Keratinocyte (primary cell): Measurements from ENCODE around the gene DSCAM. TPM values are rescaled to one million over a fixed set of nuclear protein-coding genes. Genes with fewer than 3 reads are reported as not detected.

Experiments
- DNase-seq: peaks from one replicate; pipeline ENCODE4 v3.0.0-alpha.2; 2011; ENCODE audit warnings: low read depth, missing footprints, low spot score
- FAIRE-seq: peaks from 2 replicates; lab custom pipeline; 2011; peaks lifted over from hg19 to GRCh38; lab: Jason Lieb, UNC
- H2AFZ ChIP-seq: 2 replicates; pipeline ENCODE4 v1.6.0; 2012; ENCODE audit warnings: low read length, control low read depth, inconsistent platforms; ENCODE audit not compliant: control insufficient read depth
- H3K27ac ChIP-seq: 2 replicates; pipeline ENCODE4 v1.5.1; 2011; ENCODE audit warnings: low read length; ENCODE audit not compliant: control insufficient read depth, insufficient read depth
- H3K27me3 ChIP-seq: 3 replicates; pipeline ENCODE4 v1.6.0; 2011; ENCODE audit warnings: low read length; ENCODE audit not compliant: control insufficient read depth, insufficient read depth; ENCODE audit errors: extremely low read depth
- H3K36me3 ChIP-seq, 2 experiments: 2 replicates in 1 of 2; 3 replicates in 1 of 2; pipeline ENCODE4 v1.5.1; 2011; ENCODE audit warnings: low read length in 2 of 2, mild to moderate bottlenecking in 1 of 2; ENCODE audit not compliant: control insufficient read depth in 2 of 2, insufficient read depth in 2 of 2; ENCODE audit errors: extremely low read depth in 1 of 2
- H3K4me1 ChIP-seq: 3 replicates; pipeline ENCODE4 v1.5.1; 2011; ENCODE audit warnings: low read length; ENCODE audit not compliant: control insufficient read depth, insufficient read depth; ENCODE audit errors: extremely low read depth
- H3K4me2 ChIP-seq: 3 replicates; pipeline ENCODE4 v1.6.0; 2011; ENCODE audit warnings: low read depth, low read length; ENCODE audit not compliant: control insufficient read depth, insufficient read depth; ENCODE audit errors: extremely low read depth
- H3K4me3 ChIP-seq, 3 experiments: fragments of 200-600 bp in 1 of 3; sonication (generic) in 1 of 3; 2 replicates in 2 of 3; 3 replicates in 1 of 3; pipeline ENCODE4 v1.5.1; 2011 to 2016; ENCODE audit warnings: low read length in 3 of 3, mild to moderate bottlenecking in 3 of 3, control low read depth in 2 of 3, inconsistent platforms in 1 of 3, low read depth in 1 of 3, mixed read lengths in 1 of 3, mixed run types in 1 of 3, moderate library complexity in 1 of 3; ENCODE audit not compliant: control insufficient read depth in 2 of 3, insufficient read depth in 2 of 3; ENCODE audit errors: extremely low read depth in 1 of 3
- H3K79me2 ChIP-seq: 2 replicates; pipeline ENCODE4 v1.6.0; 2012; ENCODE audit warnings: low read length; ENCODE audit not compliant: control insufficient read depth, insufficient read depth
- H3K9ac ChIP-seq: 3 replicates; pipeline ENCODE4 v1.6.0; 2011; ENCODE audit warnings: low read length; ENCODE audit not compliant: control insufficient read depth, insufficient read depth; ENCODE audit errors: extremely low read depth
- H3K9me1 ChIP-seq: 3 replicates; pipeline ENCODE4 v1.6.0; 2011; ENCODE audit warnings: low read length; ENCODE audit not compliant: control insufficient read depth, insufficient read depth; ENCODE audit errors: extremely low read depth
- H3K9me3 ChIP-seq: 2 replicates; pipeline ENCODE4 v1.5.1; 2012; ENCODE audit warnings: low read depth, low read length; ENCODE audit not compliant: control insufficient read depth
- H4K20me1 ChIP-seq: 3 replicates; pipeline ENCODE4 v1.6.0; 2011; ENCODE audit warnings: low read length; ENCODE audit not compliant: control insufficient read depth, insufficient read depth; ENCODE audit errors: extremely low read depth
- EZH2 ChIP-seq: IDR thresholded peaks from one replicate; pipeline ENCODE4 v1.6.1; 2012; ENCODE audit warnings: inconsistent platforms, mild to moderate bottlenecking, low read length, moderate library complexity
- dilution Hi-C: fragments of 300-500 bp; cut with MboI; formaldehyde crosslinking; loops from one replicate; pipeline ENCODE4 v1.7.0; 2020; ENCODE audit warnings: low sequenced_read_pairs; ENCODE audit not compliant: extremely low pct_ligation_motif_present
- polyA plus RNA-seq, 5 experiments: library from polyadenylated mRNA; depleted of rRNA in 3 of 5; stranded (reverse) in 3 of 5; stranded (forward) in 1 of 5; unstranded in 1 of 5; fragments of >200 nt; gene quantifications; 1 replicate in 1 of 5; 2 replicates in 3 of 5; 3 replicates in 1 of 5; pipeline versions ENCODE4 v1.2.1 to v1.2.3, GENCODE V29; 2011 to 2012; ENCODE audit warnings: missing spikeins in 2 of 5, low read depth in 1 of 5, low replicate concordance in 1 of 5
- TF ChIP-seq, protein P1 (sequence below), 3 experiments: IDR thresholded peaks in 1 of 3; conservative IDR thresholded peaks in 1 of 3; optimal IDR thresholded peaks in 1 of 3; 2 replicates in 2 of 3; 3 replicates in 1 of 3; pipeline versions ENCODE3 to v1.5.1; 2011; ENCODE audit warnings: low read length in 3 of 3, mild to moderate bottlenecking in 3 of 3, moderate library complexity in 2 of 3, control low read depth in 1 of 3, inconsistent platforms in 1 of 3; ENCODE audit not compliant: insufficient read depth in 2 of 3; ENCODE audit errors: extremely low read depth in 1 of 3

The DSCAM gene
- polyA plus RNA-seq, 1 donor (not counting 4 experiments of a cell fraction or from before 2014, with no cell fraction given): 2.1 TPM

DNA sequence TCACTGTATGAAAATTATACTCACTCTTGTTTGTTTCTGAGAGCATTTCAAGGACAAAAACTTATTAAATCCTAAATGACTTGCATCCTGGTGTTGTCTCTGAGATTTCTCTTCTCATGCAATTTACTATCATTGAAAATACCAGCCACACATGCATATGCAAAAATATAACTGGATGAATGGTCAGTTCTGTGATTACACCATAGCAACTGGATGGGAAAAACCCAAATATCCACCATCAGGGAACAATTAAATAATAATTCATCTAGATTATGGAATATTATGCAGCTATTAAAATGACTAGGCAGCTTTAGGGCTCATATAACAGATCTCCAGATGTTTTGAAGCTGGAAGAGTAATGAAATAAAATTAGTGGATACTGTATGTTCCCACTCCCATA, 11.6 kb upstream of the DSCAM start:
- H3K36me3 ChIP-seq: no peaks in the 10 kb centered on the region
- H3K4me1 ChIP-seq: no peaks in the 10 kb centered on the region
- no peak overlapping the region for H3K27ac ChIP-seq
- H3K9ac ChIP-seq: no peak overlapping the region
- no peak for FAIRE-seq
- H3K4me2 ChIP-seq: no peak overlapping the region
- H4K20me1 ChIP-seq: no peaks in the 10 kb centered on the region
- no peaks in the 10 kb centered on the region for H3K9me3 ChIP-seq
- no peak overlapping the region for H2AFZ ChIP-seq
- no peaks in the 10 kb centered on the region for H3K9me1 ChIP-seq
- DNase-seq: no peak
- H3K27me3 ChIP-seq: no peaks in the 10 kb centered on the region
- no peak for TF ChIP-seq EZH2
- TF ChIP-seq, protein P1, sequence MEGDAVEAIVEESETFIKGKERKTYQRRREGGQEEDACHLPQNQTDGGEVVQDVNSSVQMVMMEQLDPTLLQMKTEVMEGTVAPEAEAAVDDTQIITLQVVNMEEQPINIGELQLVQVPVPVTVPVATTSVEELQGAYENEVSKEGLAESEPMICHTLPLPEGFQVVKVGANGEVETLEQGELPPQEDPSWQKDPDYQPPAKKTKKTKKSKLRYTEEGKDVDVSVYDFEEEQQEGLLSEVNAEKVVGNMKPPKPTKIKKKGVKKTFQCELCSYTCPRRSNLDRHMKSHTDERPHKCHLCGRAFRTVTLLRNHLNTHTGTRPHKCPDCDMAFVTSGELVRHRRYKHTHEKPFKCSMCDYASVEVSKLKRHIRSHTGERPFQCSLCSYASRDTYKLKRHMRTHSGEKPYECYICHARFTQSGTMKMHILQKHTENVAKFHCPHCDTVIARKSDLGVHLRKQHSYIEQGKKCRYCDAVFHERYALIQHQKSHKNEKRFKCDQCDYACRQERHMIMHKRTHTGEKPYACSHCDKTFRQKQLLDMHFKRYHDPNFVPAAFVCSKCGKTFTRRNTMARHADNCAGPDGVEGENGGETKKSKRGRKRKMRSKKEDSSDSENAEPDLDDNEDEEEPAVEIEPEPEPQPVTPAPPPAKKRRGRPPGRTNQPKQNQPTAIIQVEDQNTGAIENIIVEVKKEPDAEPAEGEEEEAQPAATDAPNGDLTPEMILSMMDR (optimal IDR thresholded peaks at IDR 0.05 in 1 of 3, IDR thresholded peaks at IDR 0.05 in 1 of 3, conservative IDR thresholded peaks at IDR 0.05 in 1 of 3; ENCODE audit: extremely low read depth in 1 of 3, insufficient read depth in 2 of 3, low read length in 3 of 3): no peak
- H3K4me3 ChIP-seq: no peak overlapping the region
- dilution Hi-C loops: no loop called here
- H3K79me2 ChIP-seq: no peaks in the 10 kb centered on the region

DNA sequence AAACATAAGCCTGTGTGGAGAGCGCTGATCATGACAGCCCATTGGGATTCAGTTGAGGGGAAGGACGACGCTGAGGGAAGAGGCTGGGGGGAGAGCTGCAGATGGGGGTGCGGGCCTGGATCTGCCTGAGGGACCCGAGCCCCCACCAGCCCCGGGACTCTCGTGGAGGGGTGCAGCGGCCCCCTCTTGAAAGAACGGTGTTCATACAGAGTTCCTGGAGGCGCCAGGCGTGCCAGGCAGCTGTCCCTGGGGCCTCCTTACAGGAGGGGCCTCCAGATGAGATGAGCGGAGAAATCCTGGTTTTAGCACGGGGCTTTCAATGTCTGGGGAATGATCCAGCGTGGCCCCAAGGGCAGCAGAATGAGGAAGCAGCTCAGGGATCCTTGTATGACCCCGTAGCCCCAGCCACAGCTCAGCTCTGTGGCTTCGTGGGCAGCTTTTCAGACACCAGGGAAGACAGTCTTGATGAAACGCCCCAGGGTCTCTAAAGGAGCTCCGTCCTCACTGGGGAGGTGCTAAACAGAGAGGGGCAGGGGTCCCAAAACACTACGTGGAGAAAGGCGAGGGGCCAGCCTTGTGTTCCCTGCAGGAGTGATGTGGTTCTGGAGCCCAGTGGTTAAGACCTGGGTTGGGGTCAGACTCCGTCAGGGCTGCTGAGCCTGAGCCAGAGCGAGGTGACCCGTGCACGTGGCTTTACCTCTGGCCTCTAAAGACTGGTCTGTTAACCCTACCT, 7.2 kb upstream of the DSCAM start:
- Histone ChIP-seq H3K27me3 (no peaks in the 10 kb centered on the region), H3K79me2 (no peaks in the 10 kb centered on the region), H3K27ac (no peak overlapping the region), H3K9me3 (no peaks in the 10 kb centered on the region), H3K9me1 (no peaks in the 10 kb centered on the region), H2AFZ (no peak overlapping the region), H3K4me1 (no peaks in the 10 kb centered on the region), H3K4me2 (no peak overlapping the region), H3K36me3 (no peaks in the 10 kb centered on the region), H3K4me3 (no peak overlapping the region), H3K9ac (no peak overlapping the region), H4K20me1 (no peaks in the 10 kb centered on the region)
- TF ChIP-seq, protein P1 (optimal IDR thresholded peaks at IDR 0.05 in 1 of 3, IDR thresholded peaks at IDR 0.05 in 1 of 3, conservative IDR thresholded peaks at IDR 0.05 in 1 of 3; ENCODE audit: extremely low read depth in 1 of 3, insufficient read depth in 2 of 3, low read length in 3 of 3): no peak
- TF ChIP-seq EZH2: no peak
- dilution Hi-C loops: no loop called here
- FAIRE-seq: no peak
- no peak for DNase-seq
